Raji (cell line): Measurements from ENCODE around the gene CLECL1.

Experiments used
- POLR2A ChIP-seq: IDR thresholded peaks from 2 replicates; pipeline ENCODE4 v1.6.1; 2011; ENCODE audit warnings: low read depth, low read length, control low read depth; ENCODE audit not compliant: insufficient read depth

CLECL1 gene

DNA sequence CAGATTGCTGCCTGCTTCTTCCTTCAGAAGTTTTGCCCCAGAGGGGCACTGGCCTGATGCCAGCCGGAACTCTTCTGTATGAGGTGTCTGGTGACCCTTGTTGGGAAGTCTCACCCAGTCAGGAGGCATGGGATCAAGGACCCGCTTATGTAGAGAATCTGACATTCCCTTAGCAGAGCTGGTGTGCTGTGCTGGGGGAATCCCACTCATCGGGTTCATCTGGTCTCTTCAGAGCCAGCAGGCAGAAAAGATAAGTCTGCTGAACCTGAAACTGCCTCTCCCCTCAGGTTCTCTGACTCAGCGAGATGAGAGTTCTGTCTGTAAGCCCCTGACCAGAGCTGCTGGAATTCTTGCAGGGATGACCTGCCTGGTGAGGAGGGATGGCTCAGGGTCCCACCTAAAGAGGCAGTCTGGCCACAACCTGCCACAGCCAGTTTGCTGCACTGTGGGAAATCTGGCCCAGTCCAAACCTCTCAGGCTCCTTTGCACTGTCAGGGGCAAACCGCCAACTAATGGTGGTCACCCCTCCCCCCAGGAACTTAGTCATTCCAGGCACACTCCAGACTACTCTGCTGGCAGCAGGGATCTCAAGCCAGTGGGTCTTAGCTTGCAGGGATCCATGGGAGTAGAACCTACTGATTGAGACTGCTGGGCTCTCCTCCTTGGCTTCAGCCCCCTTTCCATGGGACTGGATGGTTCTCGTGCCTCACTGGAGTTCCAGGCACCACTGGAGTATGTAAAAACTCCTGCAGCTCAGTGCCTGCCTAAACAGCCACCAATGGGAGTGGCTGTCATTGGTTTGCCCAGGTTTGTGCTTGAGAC, 59.3 kb downstream of the CLECL1 start:
- TF ChIP-seq POLR2A: no peak; the same call in 1 of the 2 replicates
